ENCODE data around the gene BICC1.

BICC1 gene

DNA sequence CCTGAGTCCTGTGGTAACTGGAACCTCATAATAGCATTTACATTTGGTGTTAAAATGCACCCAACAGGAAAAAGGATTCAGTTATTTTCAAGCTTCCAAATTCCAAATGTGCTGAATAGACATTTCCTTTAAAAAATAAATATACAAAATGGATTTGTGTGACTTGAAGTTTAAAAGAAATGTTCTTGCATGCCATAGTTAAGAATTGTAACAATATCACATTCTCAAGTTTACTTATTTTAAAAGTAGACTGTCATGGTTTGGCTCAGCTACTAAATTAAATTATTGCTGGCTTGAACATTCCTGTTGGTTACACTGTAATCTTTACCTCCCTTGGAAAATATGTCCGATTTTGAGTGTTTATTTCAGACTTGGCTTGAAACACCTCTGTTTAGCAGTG is 31.5 kb downstream of the BICC1 start:
- TF ChIP-seq POLR2AphosphoS5 (IDR thresholded peaks at IDR 0.05; ENCODE audit: low read depth, low read length) (no peak), SIN3A (IDR thresholded peaks at IDR 0.05; ENCODE audit: borderline replicate concordance, insufficient read depth, low read length) (no peak), FOXP2 (optimal IDR thresholded peaks at IDR 0.05; ENCODE audit: borderline replicate concordance, extremely low read depth, extremely low read length, insufficient read depth) (no peak), TAF1 (IDR thresholded peaks at IDR 0.05; ENCODE audit: borderline replicate concordance, insufficient read depth, low read length) (no peak)
- TF ChIP-seq, protein P1, sequence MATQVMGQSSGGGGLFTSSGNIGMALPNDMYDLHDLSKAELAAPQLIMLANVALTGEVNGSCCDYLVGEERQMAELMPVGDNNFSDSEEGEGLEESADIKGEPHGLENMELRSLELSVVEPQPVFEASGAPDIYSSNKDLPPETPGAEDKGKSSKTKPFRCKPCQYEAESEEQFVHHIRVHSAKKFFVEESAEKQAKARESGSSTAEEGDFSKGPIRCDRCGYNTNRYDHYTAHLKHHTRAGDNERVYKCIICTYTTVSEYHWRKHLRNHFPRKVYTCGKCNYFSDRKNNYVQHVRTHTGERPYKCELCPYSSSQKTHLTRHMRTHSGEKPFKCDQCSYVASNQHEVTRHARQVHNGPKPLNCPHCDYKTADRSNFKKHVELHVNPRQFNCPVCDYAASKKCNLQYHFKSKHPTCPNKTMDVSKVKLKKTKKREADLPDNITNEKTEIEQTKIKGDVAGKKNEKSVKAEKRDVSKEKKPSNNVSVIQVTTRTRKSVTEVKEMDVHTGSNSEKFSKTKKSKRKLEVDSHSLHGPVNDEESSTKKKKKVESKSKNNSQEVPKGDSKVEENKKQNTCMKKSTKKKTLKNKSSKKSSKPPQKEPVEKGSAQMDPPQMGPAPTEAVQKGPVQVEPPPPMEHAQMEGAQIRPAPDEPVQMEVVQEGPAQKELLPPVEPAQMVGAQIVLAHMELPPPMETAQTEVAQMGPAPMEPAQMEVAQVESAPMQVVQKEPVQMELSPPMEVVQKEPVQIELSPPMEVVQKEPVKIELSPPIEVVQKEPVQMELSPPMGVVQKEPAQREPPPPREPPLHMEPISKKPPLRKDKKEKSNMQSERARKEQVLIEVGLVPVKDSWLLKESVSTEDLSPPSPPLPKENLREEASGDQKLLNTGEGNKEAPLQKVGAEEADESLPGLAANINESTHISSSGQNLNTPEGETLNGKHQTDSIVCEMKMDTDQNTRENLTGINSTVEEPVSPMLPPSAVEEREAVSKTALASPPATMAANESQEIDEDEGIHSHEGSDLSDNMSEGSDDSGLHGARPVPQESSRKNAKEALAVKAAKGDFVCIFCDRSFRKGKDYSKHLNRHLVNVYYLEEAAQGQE (IDR thresholded peaks at IDR 0.05; ENCODE audit: insufficient read depth in 1 of 2, low read depth in 2 of 2, low read length in 2 of 2) = no peak

DNA sequence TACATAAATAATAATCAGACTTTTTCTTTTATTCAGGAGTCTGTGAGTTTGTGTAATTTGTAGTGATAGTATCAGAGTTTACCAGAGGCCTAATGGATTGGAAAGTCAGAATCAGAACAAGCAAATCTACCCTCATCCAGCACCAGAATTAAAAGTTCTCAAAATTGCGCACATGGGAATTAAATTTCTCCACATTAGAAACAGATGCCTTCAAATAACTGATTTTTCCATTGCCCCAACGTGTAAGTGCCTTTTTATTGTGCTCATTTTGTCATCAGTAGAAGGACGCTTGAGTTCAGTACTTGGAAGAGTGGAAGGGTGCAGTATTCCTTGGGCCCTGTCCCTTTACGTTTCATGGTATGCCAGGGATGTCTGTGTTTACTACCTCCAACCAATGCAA is 32.8 kb downstream of the BICC1 start:
- TF ChIP-seq SIN3A (IDR thresholded peaks at IDR 0.05; ENCODE audit: borderline replicate concordance, insufficient read depth, low read length) (no peak), TAF1 (IDR thresholded peaks at IDR 0.05; ENCODE audit: borderline replicate concordance, insufficient read depth, low read length) (no peak), FOXP2 (optimal IDR thresholded peaks at IDR 0.05; ENCODE audit: borderline replicate concordance, extremely low read depth, extremely low read length, insufficient read depth) (no peak), POLR2AphosphoS5 (IDR thresholded peaks at IDR 0.05; ENCODE audit: low read depth, low read length) (no peak)
- TF ChIP-seq, protein P1 (IDR thresholded peaks at IDR 0.05; ENCODE audit: insufficient read depth in 1 of 2, low read depth in 2 of 2, low read length in 2 of 2) = no peak

DNA sequence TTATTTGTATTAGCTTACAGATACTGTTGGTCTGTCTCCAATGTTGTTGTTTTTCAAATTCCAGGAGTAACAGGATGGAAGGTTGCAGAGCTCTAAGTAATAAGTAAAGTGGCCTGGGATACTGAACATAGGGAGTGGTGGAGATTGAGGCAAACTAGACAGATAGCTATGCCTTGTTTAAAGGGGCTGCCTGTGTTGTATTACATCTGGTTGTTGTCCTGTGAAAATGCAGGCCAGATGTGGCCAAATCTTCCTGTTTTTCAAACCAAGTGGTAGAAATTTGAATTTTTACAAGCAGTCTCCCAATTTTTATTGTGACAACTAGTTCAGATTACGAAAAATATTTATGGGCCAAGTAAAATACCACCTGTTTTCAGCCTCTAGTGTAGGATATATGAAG is 33.5 kb downstream of the BICC1 start:
- TF ChIP-seq FOXP2 (optimal IDR thresholded peaks at IDR 0.05; ENCODE audit: borderline replicate concordance, extremely low read depth, extremely low read length, insufficient read depth) = no peak
- TF ChIP-seq, protein P1 (IDR thresholded peaks at IDR 0.05; ENCODE audit: insufficient read depth in 1 of 2, low read depth in 2 of 2, low read length in 2 of 2) = no peak
- TF ChIP-seq TAF1 (IDR thresholded peaks at IDR 0.05; ENCODE audit: borderline replicate concordance, insufficient read depth, low read length) = no peak
- no peak for TF ChIP-seq SIN3A (IDR thresholded peaks at IDR 0.05; ENCODE audit: borderline replicate concordance, insufficient read depth, low read length)
- no peak for TF ChIP-seq POLR2AphosphoS5 (IDR thresholded peaks at IDR 0.05; ENCODE audit: low read depth, low read length)

DNA sequence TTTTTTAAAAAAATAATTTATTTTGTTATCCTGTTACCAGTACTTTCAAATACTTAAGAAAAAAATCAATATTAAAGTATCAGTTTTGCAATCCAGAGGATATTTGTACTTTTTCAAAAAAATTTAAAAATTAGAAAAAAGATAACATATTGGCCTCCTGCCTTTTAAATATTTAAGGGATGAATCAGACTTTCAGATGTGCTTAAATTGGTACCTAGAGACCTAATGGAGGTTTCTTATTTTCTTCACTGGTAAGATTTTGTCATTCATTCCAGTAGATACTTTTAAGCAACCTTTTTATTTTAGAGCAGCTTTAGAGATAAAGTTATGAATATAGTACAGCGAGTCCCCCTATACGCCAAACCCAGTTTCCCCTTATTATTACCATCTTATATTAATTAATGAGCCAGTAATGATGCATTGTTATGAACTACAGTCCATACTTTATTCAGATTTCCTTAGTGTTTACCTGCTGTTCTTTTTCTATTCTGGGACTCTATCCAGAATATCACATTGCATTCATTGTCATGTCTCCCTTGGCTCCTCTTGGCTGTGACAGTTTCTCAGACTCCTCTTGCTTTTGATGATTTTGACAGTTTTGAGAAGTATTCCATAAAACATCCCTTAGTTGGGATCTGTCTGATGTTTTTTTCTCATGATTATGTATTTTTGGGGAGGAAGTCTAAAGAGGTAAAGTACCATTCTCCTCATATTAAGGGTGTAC is 34.2 kb downstream of the BICC1 start:
- no peak for TF ChIP-seq TAF1 (IDR thresholded peaks at IDR 0.05; ENCODE audit: borderline replicate concordance, insufficient read depth, low read length)
- TF ChIP-seq POLR2AphosphoS5 (IDR thresholded peaks at IDR 0.05; ENCODE audit: low read depth, low read length) = no peak
- TF ChIP-seq, protein P1 (IDR thresholded peaks at IDR 0.05; ENCODE audit: insufficient read depth in 1 of 2, low read depth in 2 of 2, low read length in 2 of 2) = no peak
- no peak for TF ChIP-seq SIN3A (IDR thresholded peaks at IDR 0.05; ENCODE audit: borderline replicate concordance, insufficient read depth, low read length)
- TF ChIP-seq FOXP2 (optimal IDR thresholded peaks at IDR 0.05; ENCODE audit: borderline replicate concordance, extremely low read depth, extremely low read length, insufficient read depth) = no peak
